Measurements from ENCODE around the gene ENDOD1. TPM values are rescaled to one million over a fixed set of nuclear protein-coding genes. Genes with fewer than 3 reads are reported as not detected.

ENDOD1 gene
- 10 to 100 TPM; 10.1 to 15.5 (median 14.0) TPM for total RNA-seq
- 36.6 TPM for total RNA-seq (2013)

GRCh38 chr11:95089620-95090542 lies at the start of gene ENDOD1:
Gene ENDOD1 (plus strand): TSS chr11:95089846. CDS start chr11:95089928, 82 bp downstream.
- H3K27ac ChIP-seq (ENCODE audit: low read length): peak within 1 kb of the TSS; percentile 86
- Mint-ChIP-seq H3K27ac (peak within 1 kb of the TSS; percentile 94 to 97), H3K27me3 (ENCODE audit: low read depth in 2 of 2) (peaks cover 0 to 1% of the 10 kb centered on the region in 2 donors), H3K9me3 (no peaks in the 10 kb centered on the region), H3K36me3 (no peaks in the 10 kb centered on the region), H3K4me3 (peak within 1 kb of the TSS; percentile 95), H3K4me1 (peaks cover 40 to 44% of the 10 kb centered on the region in 2 donors)
- DNase-seq (peak; percentile 78 to 92), ATAC-seq (peak; percentile 93 to 98 (median 93))
- intact Hi-C loops (cut with micrococcal nuclease): loop anchor here (1.0 kb wide), 3 partner anchors 21 to 141 kb away; partner anchors contain the start of gene SESN3
- peaks cover 21% of the 10 kb centered on the region for H3K4me1 ChIP-seq (ENCODE audit: control insufficient read depth, insufficient read depth, low read length)
- TF ChIP-seq CTCF (IDR thresholded peaks at IDR 0.05): no peak
- H3K27me3 ChIP-seq (ENCODE audit: control insufficient read depth, insufficient read depth, low read length): no peaks in the 10 kb centered on the region
- H3K9me3 ChIP-seq (ENCODE audit: control insufficient read depth, insufficient read depth, low read length): no peaks in the 10 kb centered on the region
- no peaks in the 10 kb centered on the region for H3K36me3 ChIP-seq (ENCODE audit: control insufficient read depth, insufficient read depth, low read length)
- H3K4me3 ChIP-seq (ENCODE audit: low read length): peak within 1 kb of the TSS; percentile 83
- under 1% methylated on average over 106 of the region's 106 CpGs for WGBS (ENCODE audit: insufficient coverage)

GRCh38 chr11:95042239-95042638 lies 47.4 kb upstream of the ENDOD1 start:
- Mint-ChIP-seq H3K4me1 (peaks cover 0 to 5% of the 10 kb centered on the region in 2 donors), H3K27me3 (ENCODE audit: low read depth in 2 of 2) (peaks cover 19 to 62% of the 10 kb centered on the region in 2 donors), H3K27ac (no peak overlapping the region), H3K36me3 (no peaks in the 10 kb centered on the region), H3K9me3 (no peaks in the 10 kb centered on the region), H3K4me3 (no peak overlapping the region)
- Histone ChIP-seq H3K9me3 (ENCODE audit: control insufficient read depth, insufficient read depth, low read length) (no peaks in the 10 kb centered on the region), H3K4me3 (ENCODE audit: low read length) (no peak overlapping the region), H3K36me3 (ENCODE audit: control insufficient read depth, insufficient read depth, low read length) (no peaks in the 10 kb centered on the region), H3K27ac (ENCODE audit: low read length) (no peak overlapping the region), H3K27me3 (ENCODE audit: control insufficient read depth, insufficient read depth, low read length) (peaks cover 8% of the 10 kb centered on the region), H3K4me1 (ENCODE audit: control insufficient read depth, insufficient read depth, low read length) (no peaks in the 10 kb centered on the region)
- ATAC-seq: no peak
- intact Hi-C loops (cut with micrococcal nuclease): no loop called here
- TF ChIP-seq CTCF (IDR thresholded peaks at IDR 0.05): no peak
- no peak for DNase-seq
- 80% methylated on average over 1 of the region's 1 CpG for WGBS (ENCODE audit: insufficient coverage)

- Histone ChIP-seq H3K27me3 (ENCODE audit: control insufficient read depth, insufficient read depth, low read length) (peaks cover 8% of the 10 kb centered on the region), H3K9me3 (ENCODE audit: control insufficient read depth, insufficient read depth, low read length) (no peaks in the 10 kb centered on the region), H3K36me3 (ENCODE audit: control insufficient read depth, insufficient read depth, low read length) (no peaks in the 10 kb centered on the region), H3K27ac (ENCODE audit: low read length) (no peak overlapping the region), H3K4me3 (ENCODE audit: low read length) (no peak overlapping the region), H3K4me1 (ENCODE audit: control insufficient read depth, insufficient read depth, low read length) (no peaks in the 10 kb centered on the region)
- no peaks in the 10 kb centered on the region for H3K36me3 Mint-ChIP-seq
- H3K27me3 Mint-ChIP-seq (ENCODE audit: low read depth in 2 of 2): peaks cover 19 to 64% of the 10 kb centered on the region in 2 donors
- H3K4me1 Mint-ChIP-seq: peaks cover 0 to 5% of the 10 kb centered on the region in 2 donors
- no peaks in the 10 kb centered on the region for H3K9me3 Mint-ChIP-seq
- no peak overlapping the region for H3K27ac Mint-ChIP-seq
- intact Hi-C loops (cut with micrococcal nuclease): no loop called here
- no peak overlapping the region for H3K4me3 Mint-ChIP-seq
- ATAC-seq (no peak), DNase-seq (no peak)
- TF ChIP-seq CTCF (IDR thresholded peaks at IDR 0.05): no peak
- WGBS (ENCODE audit: insufficient coverage): 92% methylated on average over 3 of the region's 3 CpGs
Observed at GRCh38 chr11:95042906-95043305, 46.7 kb upstream of the ENDOD1 start.
